GM12892 (cell line): Measurements from ENCODE around the gene SLC35F1. TPM values are rescaled to one million over a fixed set of nuclear protein-coding genes. Genes with fewer than 3 reads are reported as not detected.
"Not testable (repeated sequence)": the region's sequence is repeated elsewhere in the genome, so short reads cannot be mapped to it uniquely, and the experiment has no call there.

Experiments used
- DNase-seq: peaks from one replicate; pipeline ENCODE4 v3.0.0; 2011; ENCODE audit not compliant: insufficient read length
- FAIRE-seq: peaks from 2 replicates; lab custom pipeline; 2011; peaks lifted over from hg19 to GRCh38; lab: Jason Lieb, UNC
- POLR2A ChIP-seq: IDR thresholded peaks from 2 replicates; pipeline ENCODE4 v1.6.1; 2011; ENCODE audit warnings: low read depth, low read length, control low read depth
- POLR2AphosphoS5 ChIP-seq: IDR thresholded peaks from 2 replicates; pipeline ENCODE4 v1.6.1; 2011; ENCODE audit warnings: low read depth, low read length, control low read depth
- TAF1 ChIP-seq: IDR thresholded peaks from 2 replicates; pipeline ENCODE4 v1.6.1; 2011; ENCODE audit warnings: low read depth, mild to moderate bottlenecking, control low read depth, low read length, borderline replicate concordance
- polyA plus RNA-seq: library from polyadenylated mRNA; unstranded; fragments of >200 nt; gene quantifications from one replicate; pipeline ENCODE4 v1.2.1, GENCODE V29; 2012; ENCODE audit warnings: missing spikeins, inconsistent platforms; ENCODE audit not compliant: missing spikeins

Gene SLC35F1
- 0.08 TPM for polyA plus RNA-seq

DNA sequence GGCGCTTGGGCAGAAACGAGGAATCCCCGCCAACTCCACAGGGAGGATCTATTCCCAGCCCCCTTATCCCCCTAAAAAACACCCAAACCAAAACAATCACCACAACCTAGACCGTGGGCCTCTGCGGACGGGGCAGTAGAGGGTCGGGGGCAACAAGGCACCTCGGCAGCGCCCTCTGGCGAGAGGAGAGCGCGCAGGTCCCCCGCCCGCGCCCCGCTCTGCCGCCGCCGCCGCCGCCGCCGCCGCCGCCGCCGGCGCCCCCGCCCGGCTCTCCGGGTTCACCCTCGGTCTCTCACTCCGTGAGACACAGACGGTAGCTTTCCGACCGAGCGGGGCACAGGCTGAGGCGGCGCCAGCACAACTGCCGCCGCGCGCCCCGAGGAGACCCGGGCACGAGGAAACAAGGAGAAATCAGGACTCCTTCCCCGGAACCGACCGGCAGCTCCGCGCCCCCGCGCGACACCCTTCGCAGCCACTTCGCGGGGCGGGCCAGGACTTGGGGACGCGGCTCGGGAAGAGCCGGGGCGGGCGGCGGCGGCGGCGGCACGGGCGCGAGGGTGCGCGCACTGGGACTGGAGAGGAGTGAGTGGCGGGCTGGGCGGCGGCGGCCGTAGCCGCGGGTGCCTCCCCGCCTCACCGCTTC, at the start of gene SLC35F1:
TSS of gene SLC35F1 (plus strand) at position 307 of the 643 bp plus-strand sequence.
- TF ChIP-seq TAF1, result no peak
- TF ChIP-seq POLR2A, result no peak
- DNase-seq, result peak; percentile 38

GRCh38 chr6:117858601-117859000, 48.5 kb upstream of the SLC35F1 start:
- DNase-seq, FAIRE-seq: not testable (repeated sequence)

More for the DNA sequence above, at the start of gene SLC35F1:
- no peak for FAIRE-seq

- TF ChIP-seq TAF1 (no peak), POLR2AphosphoS5 (no peak), POLR2A (no peak)
- DNase-seq (no peak), FAIRE-seq (no peak)
Measured at GRCh38 chr6:117861545-117861944, 45.5 kb upstream of the SLC35F1 start.

GRCh38 chr6:117866561-117866960, 40.5 kb upstream of the SLC35F1 start:
- DNase-seq (no peak), FAIRE-seq (no peak)
- TF ChIP-seq POLR2AphosphoS5 (no peak), POLR2A (no peak), TAF1 (no peak)

GRCh38 chr6:117870486-117871242, 36.4 kb upstream of the SLC35F1 start:
- FAIRE-seq (no peak), DNase-seq (no peak)
- no peak for TF ChIP-seq TAF1
- no peak for TF ChIP-seq POLR2AphosphoS5
- TF ChIP-seq POLR2A, result no peak

DNA sequence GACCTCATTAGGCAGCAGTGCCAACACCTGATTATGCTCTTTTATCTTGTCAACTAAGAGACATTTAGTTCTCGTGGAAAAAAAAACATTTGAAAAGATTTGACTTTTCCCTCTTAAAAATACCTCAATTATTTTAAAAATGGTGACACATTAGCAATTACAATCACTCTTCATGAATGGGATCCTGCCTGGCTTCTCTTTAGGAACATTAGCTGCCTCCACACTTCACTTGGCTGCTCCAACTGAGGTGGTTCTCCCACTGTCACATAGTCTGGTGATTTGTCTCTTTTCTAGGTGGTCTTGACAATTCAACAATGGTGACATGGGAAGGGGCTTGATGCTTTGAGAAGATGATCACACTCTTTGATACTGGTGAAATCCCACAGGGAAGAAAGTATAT, 26.2 kb upstream of the SLC35F1 start:
- no peak for TF ChIP-seq TAF1
- TF ChIP-seq POLR2A, result no peak
- TF ChIP-seq POLR2AphosphoS5, result no peak
- no peak for DNase-seq
- FAIRE-seq, result no peak

- no peak for TF ChIP-seq TAF1
- TF ChIP-seq POLR2AphosphoS5, result no peak
- no peak for TF ChIP-seq POLR2A
- FAIRE-seq (no peak), DNase-seq (no peak)
Measured at GRCh38 chr6:117890172-117890571, 16.9 kb upstream of the SLC35F1 start.

- no peak for TF ChIP-seq POLR2AphosphoS5
- TF ChIP-seq POLR2A, result no peak
- no peak for TF ChIP-seq TAF1
- DNase-seq (no peak), FAIRE-seq (no peak)
Measured at GRCh38 chr6:117906507-117906957, 532 bp upstream of the SLC35F1 start.

DNA sequence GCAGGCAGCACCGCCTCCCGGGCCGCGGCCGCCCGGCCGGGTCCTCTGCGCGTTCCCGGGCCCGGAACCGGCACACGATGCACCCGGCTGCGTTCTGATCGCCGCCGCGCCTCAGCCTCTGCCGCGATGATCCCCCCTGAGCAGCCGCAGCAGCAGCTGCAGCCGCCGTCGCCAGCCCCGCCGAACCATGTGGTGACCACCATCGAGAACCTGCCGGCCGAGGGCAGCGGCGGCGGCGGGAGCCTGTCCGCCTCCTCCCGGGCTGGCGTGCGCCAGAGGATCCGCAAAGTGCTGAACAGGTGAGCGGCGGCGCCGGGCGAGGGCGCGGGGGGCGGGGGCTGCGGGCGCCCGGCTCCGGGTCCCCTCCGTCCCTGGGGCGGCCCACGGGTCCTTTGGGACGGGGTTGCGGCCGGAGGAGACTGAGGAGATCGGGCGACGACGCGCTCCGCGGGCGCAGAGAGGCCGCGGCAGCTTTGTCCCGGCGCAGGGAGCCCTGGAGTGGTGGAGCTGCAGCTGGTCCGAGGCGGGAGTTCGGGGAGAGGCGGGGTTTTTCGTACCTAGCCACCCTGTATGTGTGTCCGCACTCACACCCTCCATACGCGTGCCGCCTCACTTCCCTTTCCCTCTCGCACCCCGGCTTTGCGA, 659 bp downstream of the SLC35F1 start:
- DNase-seq, result peak; percentile 16
- no peak for FAIRE-seq
- TF ChIP-seq TAF1, result no peak
- no peak for TF ChIP-seq POLR2A
- TF ChIP-seq POLR2AphosphoS5, result no peak

GRCh38 chr6:117908246-117909068, 1.4 kb downstream of the SLC35F1 start:
- TF ChIP-seq POLR2AphosphoS5 (no peak), POLR2A (no peak)
- DNase-seq, result no peak
- no peak for FAIRE-seq

- FAIRE-seq, result no peak
- TF ChIP-seq POLR2AphosphoS5 (no peak), POLR2A (no peak), TAF1 (no peak)
- DNase-seq, result no peak
Measured at GRCh38 chr6:117909638-117910037, 2.6 kb downstream of the SLC35F1 start.

DNA sequence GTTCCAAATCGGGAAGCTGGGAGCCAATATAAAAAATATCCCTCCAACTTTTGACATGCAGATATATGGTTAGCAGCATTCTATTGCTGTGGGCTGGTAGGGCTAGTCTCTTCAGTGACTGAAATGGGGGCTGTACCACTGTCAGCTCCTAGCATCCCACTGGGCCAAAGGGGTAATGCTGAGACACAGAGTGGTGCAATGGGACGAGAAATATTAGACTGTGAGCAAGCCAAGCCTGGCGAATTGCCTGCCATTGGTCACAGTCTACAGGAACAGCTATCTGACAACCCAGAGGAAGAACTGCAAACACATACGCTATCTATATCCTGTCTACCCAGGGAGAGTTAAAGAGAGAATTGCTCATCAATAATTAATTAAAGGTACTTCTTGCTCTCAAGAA, 3.5 kb downstream of the SLC35F1 start:
- FAIRE-seq, result no peak
- DNase-seq, result no peak
- TF ChIP-seq POLR2AphosphoS5, result no peak
- TF ChIP-seq TAF1, result no peak
- no peak for TF ChIP-seq POLR2A
